Liver (tissue), 9 donors: ENCODE results near the gene ITGA11. TPM values are rescaled to one million over a fixed set of nuclear protein-coding genes. Genes with fewer than 3 reads are reported as not detected.

Experiments
- DNase-seq: peaks from one replicate; pipeline ENCODE4 v3.0.0-alpha.2; 2017; ENCODE audit warnings: low spot score
- H3K27ac ChIP-seq, 2 donors: one replicate each; pipeline ENCODE4 v1.7.0; 2013; ENCODE audit warnings: inconsistent platforms in 2 of 2, low read length in 2 of 2, control low read depth in 1 of 2, low read depth in 1 of 2, mild to moderate bottlenecking in 1 of 2
- H3K27me3 ChIP-seq, 4 donors: one replicate each; pipeline versions ENCODE4 v1.6.1 to v1.7.0; 2013; ENCODE audit warnings: low read length in 3 of 4, inconsistent platforms in 1 of 4, mild to moderate bottlenecking in 1 of 4, moderate library complexity in 1 of 4; ENCODE audit not compliant: control insufficient read depth in 4 of 4, insufficient read depth in 4 of 4
- H3K36me3 ChIP-seq, 4 donors: one replicate each; pipeline versions ENCODE4 v1.6.1 to v1.7.0; 2013; ENCODE audit warnings: low read length in 3 of 4, mild to moderate bottlenecking in 3 of 4, low read depth in 1 of 4, moderate library complexity in 1 of 4; ENCODE audit not compliant: control insufficient read depth in 4 of 4, insufficient read depth in 3 of 4
- H3K4me1 ChIP-seq, 4 donors: one replicate each; pipeline versions ENCODE4 v1.6.1 to v1.7.0; 2013; ENCODE audit warnings: low read length in 3 of 4, mild to moderate bottlenecking in 3 of 4, moderate library complexity in 1 of 4; ENCODE audit not compliant: control insufficient read depth in 4 of 4, insufficient read depth in 4 of 4
- H3K4me3 ChIP-seq, 3 donors: one replicate each; pipeline versions ENCODE4 v1.6.1 to v1.7.0; 2013; ENCODE audit warnings: low read length in 3 of 3, control low read depth in 1 of 3, low read depth in 1 of 3, mild to moderate bottlenecking in 1 of 3
- H3K9ac ChIP-seq, 2 donors: one replicate each; pipeline ENCODE4 v1.7.0; 2013; ENCODE audit warnings: low read length in 2 of 2, mild to moderate bottlenecking in 2 of 2, moderate library complexity in 2 of 2, control low read depth in 1 of 2, low read depth in 1 of 2
- H3K9me3 ChIP-seq, 4 donors: one replicate each; pipeline versions ENCODE4 v1.6.1 to v1.7.0; 2013; ENCODE audit warnings: low read length in 3 of 4; ENCODE audit not compliant: control insufficient read depth in 4 of 4
- EGR1 ChIP-seq, 2 donors: IDR thresholded peaks; 2 replicates each; pipeline ENCODE4 v1.6.1; 2016 to 2018; ENCODE audit warnings: antibody characterized with exemption in 2 of 2, low read depth in 2 of 2
- FOXA1 ChIP-seq: IDR thresholded peaks from 2 replicates; pipeline ENCODE4 v1.6.1; 2016; ENCODE audit warnings: antibody characterized with exemption
- FOXA2 ChIP-seq: IDR thresholded peaks from 2 replicates; pipeline ENCODE4 v1.6.1; 2016; ENCODE audit warnings: antibody characterized with exemption
- HNF4A ChIP-seq, 2 donors: conservative IDR thresholded peaks; 2 replicates each; pipeline ENCODE4 v1.6.1; 2016; ENCODE audit warnings: antibody characterized with exemption in 2 of 2, mild to moderate bottlenecking in 2 of 2
- JUND ChIP-seq, 2 donors: IDR thresholded peaks; 2 replicates each; pipeline ENCODE4 v1.6.1; 2016; ENCODE audit warnings: antibody characterized with exemption in 2 of 2
- NR2F2 ChIP-seq: IDR thresholded peaks from 2 replicates; pipeline ENCODE4 v1.6.1; 2016; ENCODE audit warnings: antibody characterized with exemption
- RAD21 ChIP-seq, 2 donors: IDR thresholded peaks; 2 replicates each; pipeline ENCODE4 v1.6.1; 2016; ENCODE audit warnings: antibody characterized with exemption in 2 of 2, mild to moderate bottlenecking in 2 of 2
- SP1 ChIP-seq: IDR thresholded peaks from 2 replicates; pipeline ENCODE4 v1.6.1; 2018; ENCODE audit warnings: antibody characterized with exemption, mild to moderate bottlenecking
- TAF1 ChIP-seq: conservative IDR thresholded peaks from 2 replicates; pipeline ENCODE4 v1.6.1; 2016; ENCODE audit warnings: antibody characterized with exemption, mild to moderate bottlenecking
- YY1 ChIP-seq: IDR thresholded peaks from 2 replicates; pipeline ENCODE4 v1.6.1; 2016; ENCODE audit warnings: antibody characterized with exemption, mild to moderate bottlenecking
- WGBS: extraction: QIAGEN DNeasy Blood & Tissue Kit; methylation state at CpG from one replicate; pipeline ENCODE4 v1.1.7; 2013; 5-methylcytosine and 5-hydroxymethylcytosine counted together
- polyA plus RNA-seq, 2 donors: library from polyadenylated mRNA; stranded (reverse) in 1 of 2; unstranded in 1 of 2; fragments of 200-250 nt in 1 of 2; fragments of >200 nt in 1 of 2; fragmentation: Nextera tagmentation in 1 of 2; extraction: Ambion mirVana in 1 of 2; gene quantifications; one replicate each; pipeline versions ENCODE4 v1.2.1 to v1.2.3, GENCODE V29; 2013 to 2015
- total RNA-seq, 2 donors: library from RNA; depleted of rRNA; stranded (reverse); fragments of >200 nt; gene quantifications; one replicate each; pipeline ENCODE4 v1.2.3, GENCODE V29; 2014
- TF ChIP-seq, protein P1 (sequence below): IDR thresholded peaks from 2 replicates; pipeline ENCODE4 v1.6.1; 2016; ENCODE audit warnings: antibody characterized with exemption, mild to moderate bottlenecking
- TF ChIP-seq, protein P2 (sequence below): IDR thresholded peaks from 2 replicates; pipeline ENCODE4 v1.6.1; 2016; ENCODE audit warnings: antibody characterized with exemption
- TF ChIP-seq, protein P3 (sequence below): IDR thresholded peaks from 2 replicates; pipeline ENCODE4 v1.6.1; 2016; ENCODE audit warnings: antibody characterized with exemption
- TF ChIP-seq, protein P4 (sequence below): IDR thresholded peaks from 2 replicates; pipeline ENCODE4 v1.6.1; 2016; ENCODE audit warnings: antibody characterized with exemption
- donor health status: healthy.
- donor health status: healthy.
- donor health status: healthy.
- donor health status: healthy.
- donor health status: healthy.

ITGA11 gene
- total and polyA plus RNA-seq, 4 donors: 0.32 to 1.0 (median 0.67) TPM

DNA sequence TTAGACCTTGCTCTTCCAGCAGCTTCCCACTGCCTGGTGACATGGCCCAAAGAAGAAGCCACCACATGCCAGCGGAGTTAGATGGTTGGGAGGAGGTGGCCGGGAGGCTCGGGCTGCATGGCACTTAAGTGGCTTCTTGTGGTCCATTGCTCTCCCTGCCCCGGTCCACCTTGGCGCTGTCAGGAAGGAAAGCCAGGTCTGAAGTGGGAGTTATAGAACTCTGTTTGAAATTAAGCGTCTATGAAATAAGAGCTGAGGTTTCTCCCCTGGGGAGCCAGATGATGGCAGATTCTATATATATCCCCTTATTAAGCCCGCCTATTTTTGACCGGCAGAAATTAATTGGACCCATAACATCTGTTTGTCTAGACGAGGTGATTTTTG lies 61.2 kb downstream of the ITGA11 start:
- WGBS: 90% methylated on average over 9 of the region's 9 CpGs
- no peak overlapping the region for H3K4me3 ChIP-seq
- H3K27me3 ChIP-seq: no peaks in the 10 kb centered on the region
- no peak overlapping the region for H3K9ac ChIP-seq
- no peak for DNase-seq
- TF ChIP-seq, protein P1, sequence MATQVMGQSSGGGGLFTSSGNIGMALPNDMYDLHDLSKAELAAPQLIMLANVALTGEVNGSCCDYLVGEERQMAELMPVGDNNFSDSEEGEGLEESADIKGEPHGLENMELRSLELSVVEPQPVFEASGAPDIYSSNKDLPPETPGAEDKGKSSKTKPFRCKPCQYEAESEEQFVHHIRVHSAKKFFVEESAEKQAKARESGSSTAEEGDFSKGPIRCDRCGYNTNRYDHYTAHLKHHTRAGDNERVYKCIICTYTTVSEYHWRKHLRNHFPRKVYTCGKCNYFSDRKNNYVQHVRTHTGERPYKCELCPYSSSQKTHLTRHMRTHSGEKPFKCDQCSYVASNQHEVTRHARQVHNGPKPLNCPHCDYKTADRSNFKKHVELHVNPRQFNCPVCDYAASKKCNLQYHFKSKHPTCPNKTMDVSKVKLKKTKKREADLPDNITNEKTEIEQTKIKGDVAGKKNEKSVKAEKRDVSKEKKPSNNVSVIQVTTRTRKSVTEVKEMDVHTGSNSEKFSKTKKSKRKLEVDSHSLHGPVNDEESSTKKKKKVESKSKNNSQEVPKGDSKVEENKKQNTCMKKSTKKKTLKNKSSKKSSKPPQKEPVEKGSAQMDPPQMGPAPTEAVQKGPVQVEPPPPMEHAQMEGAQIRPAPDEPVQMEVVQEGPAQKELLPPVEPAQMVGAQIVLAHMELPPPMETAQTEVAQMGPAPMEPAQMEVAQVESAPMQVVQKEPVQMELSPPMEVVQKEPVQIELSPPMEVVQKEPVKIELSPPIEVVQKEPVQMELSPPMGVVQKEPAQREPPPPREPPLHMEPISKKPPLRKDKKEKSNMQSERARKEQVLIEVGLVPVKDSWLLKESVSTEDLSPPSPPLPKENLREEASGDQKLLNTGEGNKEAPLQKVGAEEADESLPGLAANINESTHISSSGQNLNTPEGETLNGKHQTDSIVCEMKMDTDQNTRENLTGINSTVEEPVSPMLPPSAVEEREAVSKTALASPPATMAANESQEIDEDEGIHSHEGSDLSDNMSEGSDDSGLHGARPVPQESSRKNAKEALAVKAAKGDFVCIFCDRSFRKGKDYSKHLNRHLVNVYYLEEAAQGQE: no peak
- no peak for TF ChIP-seq JUND (IDR thresholded peaks at IDR 0.05)
- H3K9me3 ChIP-seq: no peaks in the 10 kb centered on the region
- H3K36me3 ChIP-seq: no peaks in the 10 kb centered on the region
- H3K27ac ChIP-seq: no peak overlapping the region
- peaks cover 0 to 3% (median 0%) of the 10 kb centered on the region in 4 donors for H3K4me1 ChIP-seq

DNA sequence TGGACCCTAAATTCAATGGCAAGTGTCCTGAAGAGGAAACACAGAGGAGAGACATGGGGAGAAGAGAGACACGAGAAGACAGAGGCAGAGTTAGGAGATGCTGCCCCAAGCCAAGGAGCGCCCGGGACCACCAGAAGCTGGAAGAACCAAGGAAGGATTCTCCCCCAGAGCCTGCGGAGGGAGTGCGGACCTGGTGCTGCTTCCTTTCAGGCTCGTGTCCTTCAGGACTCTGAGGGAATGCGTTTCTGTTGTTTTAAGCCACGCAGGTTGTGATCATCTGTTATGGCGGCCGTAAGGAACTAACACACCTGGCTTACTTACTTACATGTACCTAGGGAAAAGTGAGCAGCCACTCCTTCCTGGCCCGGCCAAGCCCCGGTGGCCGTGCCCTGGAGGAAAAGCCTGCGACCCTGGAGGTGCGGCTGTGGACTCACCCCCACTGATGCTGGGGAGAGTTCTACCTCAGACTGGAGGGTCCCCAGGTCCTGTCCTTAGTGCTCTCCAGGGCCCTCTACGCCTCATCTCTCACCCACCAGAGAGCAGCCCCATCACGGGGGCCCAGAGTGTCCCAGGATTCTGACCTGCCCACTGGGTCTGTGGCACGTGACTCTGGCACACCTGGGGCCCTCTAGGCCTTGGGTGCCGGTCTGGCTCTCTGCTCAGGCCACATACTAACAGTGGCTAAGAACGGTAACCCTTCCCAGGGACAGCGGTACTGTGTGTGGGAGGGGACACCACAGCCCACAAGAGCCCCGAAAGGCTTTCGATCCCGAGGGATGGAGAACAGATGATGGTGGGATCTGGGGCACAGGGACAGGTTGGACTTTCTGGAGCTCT lies 61.8 kb downstream of the ITGA11 start:
- no peaks in the 10 kb centered on the region for H3K9me3 ChIP-seq

DNA sequence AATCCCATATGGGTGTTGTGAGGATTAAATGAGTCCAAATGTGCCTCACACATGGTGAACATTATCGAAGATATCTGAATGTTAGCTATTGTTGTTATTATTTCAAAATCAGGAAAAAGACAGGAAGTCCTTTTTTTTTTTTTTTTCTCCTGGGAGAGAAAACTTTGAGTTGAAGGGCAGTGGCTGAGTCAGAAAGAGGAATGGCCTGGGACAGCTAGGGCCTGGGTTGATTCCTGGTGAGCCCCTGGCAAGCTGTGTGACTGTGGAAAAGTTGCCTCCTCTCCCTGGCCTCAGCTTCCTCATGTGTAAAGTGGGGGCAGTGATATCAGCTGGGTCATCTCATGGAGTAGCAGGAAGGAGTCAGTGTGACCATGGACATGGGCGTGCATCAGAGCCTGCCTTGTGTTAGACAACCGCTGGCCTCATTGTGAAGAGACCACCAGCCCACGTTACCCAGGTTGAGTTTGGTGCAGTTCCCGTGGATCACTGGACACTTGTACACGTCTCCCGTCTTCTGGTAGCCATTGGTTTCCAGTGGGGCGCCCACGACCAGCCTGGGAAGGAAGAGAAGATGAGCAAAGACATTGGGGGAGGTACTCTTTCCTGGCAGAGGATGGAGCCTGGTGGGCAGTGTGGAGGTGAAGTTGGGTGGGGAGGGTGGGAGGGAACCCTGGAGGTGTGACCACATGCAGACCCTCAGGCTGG lies 63.1 kb downstream of the ITGA11 start:
- Histone ChIP-seq H3K4me3 (no peak overlapping the region), H3K4me1 (peaks cover 0 to 3% (median 0%) of the 10 kb centered on the region in 4 donors), H3K9ac (no peak overlapping the region), H3K27ac (no peak overlapping the region), H3K9me3 (no peaks in the 10 kb centered on the region), H3K36me3 (no peaks in the 10 kb centered on the region), H3K27me3 (no peaks in the 10 kb centered on the region)
- DNase-seq: no peak
- no peak for TF ChIP-seq RAD21 (IDR thresholded peaks at IDR 0.05)
- TF ChIP-seq YY1: no peak
- TF ChIP-seq EGR1 (IDR thresholded peaks at IDR 0.05; ENCODE audit: low read depth in 2 of 2): no peak
- TF ChIP-seq, protein P2, sequence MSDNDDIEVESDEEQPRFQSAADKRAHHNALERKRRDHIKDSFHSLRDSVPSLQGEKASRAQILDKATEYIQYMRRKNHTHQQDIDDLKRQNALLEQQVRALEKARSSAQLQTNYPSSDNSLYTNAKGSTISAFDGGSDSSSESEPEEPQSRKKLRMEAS: no peak
- TF ChIP-seq FOXA1: no peak
- TF ChIP-seq, protein P1: no peak
- TF ChIP-seq FOXA2: no peak
- no peak for TF ChIP-seq NR2F2
- no peak for TF ChIP-seq TAF1
- TF ChIP-seq, protein P3, sequence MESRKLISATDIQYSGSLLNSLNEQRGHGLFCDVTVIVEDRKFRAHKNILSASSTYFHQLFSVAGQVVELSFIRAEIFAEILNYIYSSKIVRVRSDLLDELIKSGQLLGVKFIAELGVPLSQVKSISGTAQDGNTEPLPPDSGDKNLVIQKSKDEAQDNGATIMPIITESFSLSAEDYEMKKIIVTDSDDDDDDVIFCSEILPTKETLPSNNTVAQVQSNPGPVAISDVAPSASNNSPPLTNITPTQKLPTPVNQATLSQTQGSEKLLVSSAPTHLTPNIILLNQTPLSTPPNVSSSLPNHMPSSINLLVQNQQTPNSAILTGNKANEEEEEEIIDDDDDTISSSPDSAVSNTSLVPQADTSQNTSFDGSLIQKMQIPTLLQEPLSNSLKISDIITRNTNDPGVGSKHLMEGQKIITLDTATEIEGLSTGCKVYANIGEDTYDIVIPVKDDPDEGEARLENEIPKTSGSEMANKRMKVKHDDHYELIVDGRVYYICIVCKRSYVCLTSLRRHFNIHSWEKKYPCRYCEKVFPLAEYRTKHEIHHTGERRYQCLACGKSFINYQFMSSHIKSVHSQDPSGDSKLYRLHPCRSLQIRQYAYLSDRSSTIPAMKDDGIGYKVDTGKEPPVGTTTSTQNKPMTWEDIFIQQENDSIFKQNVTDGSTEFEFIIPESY: no peak
- no peak for TF ChIP-seq HNF4A (conservative IDR thresholded peaks at IDR 0.05)
- 86% methylated on average over 9 of the region's 9 CpGs for WGBS

More for the DNA sequence above, 61.8 kb downstream of the ITGA11 start:
- Histone ChIP-seq H3K27me3 (no peaks in the 10 kb centered on the region), H3K4me3 (no peak overlapping the region), H3K9ac (no peak overlapping the region), H3K36me3 (no peaks in the 10 kb centered on the region), H3K4me1 (peaks cover 0 to 3% (median 0%) of the 10 kb centered on the region in 4 donors), H3K27ac (no peak overlapping the region)
- TF ChIP-seq SP1 (no peak), NR2F2 (no peak)
- TF ChIP-seq, protein P4, sequence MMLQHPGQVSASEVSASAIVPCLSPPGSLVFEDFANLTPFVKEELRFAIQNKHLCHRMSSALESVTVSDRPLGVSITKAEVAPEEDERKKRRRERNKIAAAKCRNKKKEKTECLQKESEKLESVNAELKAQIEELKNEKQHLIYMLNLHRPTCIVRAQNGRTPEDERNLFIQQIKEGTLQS: no peak
- no peak for DNase-seq
- WGBS: 91% methylated on average over 24 of the region's 24 CpGs
